ENCODE measurements around the gene CPNE5.
"Not testable (repeated sequence)": the region's sequence is repeated elsewhere in the genome, so short reads cannot be mapped to it uniquely, and the experiment has no call there.

Gene CPNE5

GRCh38 chr6:36814249-36814648, 25.0 kb downstream of the CPNE5 start:
- no peak for DNase-seq

GRCh38 chr6:36813526-36813925, 25.7 kb downstream of the CPNE5 start:
- DNase-seq, result no peak

- DNase-seq, result not testable (repeated sequence)
Observed at GRCh38 chr6:36813047-36813446, 26.2 kb downstream of the CPNE5 start.

GRCh38 chr6:36809941-36810803, 29.1 kb downstream of the CPNE5 start:
- DNase-seq, result no peak

DNA sequence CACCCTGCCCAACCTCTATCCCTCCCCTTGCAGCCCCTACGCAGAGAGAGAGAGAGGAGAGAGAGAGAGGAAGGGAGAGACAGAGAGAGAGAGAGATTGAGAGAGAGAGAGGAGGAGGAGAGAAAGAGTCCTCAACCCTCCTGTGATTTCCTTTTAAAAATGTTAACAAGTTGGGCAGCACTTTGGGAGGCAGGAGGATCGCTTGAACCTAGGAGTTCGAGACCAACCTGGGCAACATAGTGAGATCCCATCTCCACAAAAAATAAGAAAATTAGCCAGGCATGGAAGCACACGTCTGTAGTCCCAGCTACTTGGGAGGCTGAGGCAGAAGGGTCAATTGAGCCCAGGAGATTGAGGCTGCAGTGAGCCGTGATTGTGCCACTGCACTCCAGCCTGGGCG, 30.1 kb downstream of the CPNE5 start:
- no peak for DNase-seq

DNA sequence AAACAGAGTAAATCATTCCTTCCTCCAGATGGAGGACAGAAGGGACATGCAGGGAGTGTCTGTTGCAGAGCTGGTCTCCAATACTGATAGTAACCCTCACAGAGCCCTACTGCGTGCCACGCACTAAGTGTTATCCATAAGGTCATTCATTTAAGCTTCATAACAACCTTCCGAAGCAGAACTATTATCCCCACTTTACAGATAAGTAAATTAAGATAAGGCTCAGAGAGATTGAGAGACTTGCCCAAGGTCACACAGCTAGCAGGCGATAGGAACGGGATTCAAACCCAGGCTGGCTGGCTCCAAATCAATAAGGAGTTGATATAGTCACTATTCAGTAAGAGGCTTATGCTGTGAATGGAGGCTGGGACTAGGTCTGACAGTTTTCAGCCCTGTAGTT, 30.6 kb downstream of the CPNE5 start:
- no peak for DNase-seq

- DNase-seq, result no peak
Observed at GRCh38 chr6:36807750-36808149, 31.5 kb downstream of the CPNE5 start.

- no peak for DNase-seq
Observed at GRCh38 chr6:36807143-36807542, 32.1 kb downstream of the CPNE5 start.

DNA sequence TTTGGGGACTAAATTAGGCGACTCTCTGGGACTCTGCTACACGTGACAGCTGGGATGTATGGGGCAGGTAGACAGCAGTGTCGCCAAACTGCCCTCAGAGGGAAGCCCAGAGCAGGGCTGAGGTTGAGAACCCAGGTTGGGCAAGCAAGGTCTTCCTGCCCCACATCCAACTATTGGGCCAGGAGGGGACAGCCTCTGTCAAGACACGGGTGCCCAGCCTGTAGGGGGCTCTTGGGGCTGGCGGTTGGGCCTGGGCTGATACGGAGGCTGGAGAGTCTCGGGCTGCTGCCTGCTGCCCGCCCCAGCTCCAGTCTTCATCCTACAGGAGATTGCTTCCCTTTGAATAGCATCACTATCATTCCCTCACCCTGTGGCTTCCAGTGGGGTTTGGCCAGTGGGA, 33.3 kb downstream of the CPNE5 start:
- no peak for DNase-seq

DNA sequence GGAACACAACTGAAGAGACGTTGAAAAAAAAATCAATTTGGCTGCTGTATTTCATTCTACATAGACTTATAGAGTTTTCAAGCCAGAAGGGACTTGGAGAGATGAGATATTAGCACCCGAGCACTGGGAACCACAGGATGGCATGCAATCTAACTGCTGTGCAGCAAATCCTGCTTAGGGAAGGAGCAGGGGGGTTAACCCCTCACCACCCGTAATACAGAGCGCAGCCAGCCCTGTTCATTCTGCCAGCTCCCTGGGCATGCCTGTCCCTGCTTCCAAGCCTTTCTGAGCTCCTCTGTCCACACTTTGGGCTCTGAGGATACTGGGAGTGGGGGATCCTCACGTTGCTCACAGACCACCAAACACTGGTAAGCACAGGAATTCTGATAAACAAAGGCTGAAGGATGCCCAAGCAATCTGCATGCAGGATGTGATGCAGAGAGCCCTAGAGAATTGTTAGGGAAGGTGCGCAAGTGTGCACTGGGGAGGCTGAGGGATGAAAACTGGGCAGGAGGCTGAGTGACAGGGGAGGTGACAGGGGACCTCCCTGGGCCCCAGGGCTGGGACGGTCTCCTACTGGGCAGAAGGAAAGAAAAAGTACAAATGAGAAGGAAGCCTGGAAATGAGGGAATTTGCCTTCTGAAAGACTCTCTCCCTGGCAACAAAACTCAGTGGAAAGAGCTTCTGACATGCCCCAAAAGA, 34.0 kb downstream of the CPNE5 start:
- no peak for DNase-seq

DNA sequence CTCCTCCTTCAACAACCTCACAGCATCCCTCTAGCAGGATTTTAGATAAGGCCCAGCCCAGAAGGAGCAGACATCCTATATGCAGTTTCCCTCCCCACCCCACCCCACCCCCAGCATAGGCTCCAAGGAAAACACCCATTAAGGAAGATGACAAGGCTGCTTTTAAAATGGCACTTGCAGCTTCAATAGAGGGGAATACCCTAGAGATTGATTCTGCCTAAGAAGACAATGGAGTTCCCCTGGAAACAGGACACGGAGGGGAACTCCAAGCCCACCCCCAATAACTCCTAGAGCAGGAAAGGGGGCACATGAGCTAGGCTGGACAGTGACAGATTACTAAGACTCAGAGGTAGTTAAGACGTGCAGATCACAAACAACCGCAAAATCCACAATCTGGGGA, 34.7 kb downstream of the CPNE5 start:
- DNase-seq, result no peak

GRCh38 chr6:36803908-36804307, 35.3 kb downstream of the CPNE5 start:
- no peak for DNase-seq

GRCh38 chr6:36803482-36803881, 35.8 kb downstream of the CPNE5 start:
- DNase-seq, result no peak

DNA sequence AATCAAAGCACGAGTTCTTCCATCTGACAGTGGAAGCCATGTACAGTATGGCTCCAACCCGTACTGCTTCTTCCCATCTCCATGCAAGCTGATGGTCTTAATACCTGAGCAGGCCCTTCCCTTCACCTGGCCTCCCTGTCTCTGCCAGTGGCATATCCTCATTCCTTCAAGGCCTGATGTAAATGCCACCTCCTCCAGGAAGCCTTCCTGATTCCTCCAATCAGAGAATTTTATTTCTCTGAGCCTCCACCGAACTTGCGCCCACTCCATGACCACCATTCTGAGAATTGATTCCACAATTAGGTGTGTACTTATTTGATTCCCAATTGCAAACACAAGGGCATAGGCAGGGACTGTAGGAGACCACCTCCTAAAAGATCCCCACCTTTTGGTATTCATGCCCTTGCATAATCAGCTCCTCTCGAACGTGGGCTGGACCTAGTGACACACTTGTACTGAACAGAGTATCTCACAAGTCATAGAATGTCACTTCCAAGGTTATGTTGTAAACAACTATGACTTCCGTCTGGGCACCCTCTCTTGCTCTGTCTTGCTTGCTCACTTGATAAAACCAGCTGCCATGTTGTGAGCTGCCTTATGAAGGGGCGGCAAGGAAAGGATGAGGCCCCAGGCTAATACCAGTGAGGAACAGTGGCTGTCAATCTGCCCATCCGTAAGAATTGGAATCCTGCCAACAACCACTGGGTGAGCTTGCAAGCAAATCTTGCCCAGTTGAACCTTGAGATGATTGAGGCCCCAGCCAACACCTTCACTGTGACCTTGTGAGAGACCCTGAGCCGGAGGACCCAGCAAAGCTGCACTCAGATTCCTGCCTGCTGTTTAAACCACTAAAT, 38.8 kb downstream of the CPNE5 start:
- DNase-seq, result no peak

DNA sequence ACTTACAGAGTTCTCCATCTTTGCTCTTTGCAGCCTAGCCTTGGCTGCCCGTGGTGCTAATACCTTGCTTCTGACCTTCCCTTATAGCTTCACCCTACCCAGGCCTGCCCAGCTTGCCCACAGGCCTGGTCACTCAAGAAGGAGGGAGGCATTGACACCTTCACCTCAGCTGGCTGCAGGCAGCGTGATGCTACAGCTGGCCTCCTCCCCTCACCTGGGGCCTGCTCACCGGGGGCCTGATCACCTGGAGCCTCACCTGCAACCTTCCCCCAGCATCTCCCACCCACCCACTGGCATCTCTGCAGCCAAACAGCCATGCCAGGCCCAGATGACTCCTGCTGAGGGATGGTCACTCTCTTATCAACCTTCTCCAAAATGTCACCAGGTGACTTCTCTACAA, 40.4 kb downstream of the CPNE5 start:
- no peak for DNase-seq

- DNase-seq, result no peak
Observed at GRCh38 chr6:36797653-36798052, 41.6 kb downstream of the CPNE5 start.

DNA sequence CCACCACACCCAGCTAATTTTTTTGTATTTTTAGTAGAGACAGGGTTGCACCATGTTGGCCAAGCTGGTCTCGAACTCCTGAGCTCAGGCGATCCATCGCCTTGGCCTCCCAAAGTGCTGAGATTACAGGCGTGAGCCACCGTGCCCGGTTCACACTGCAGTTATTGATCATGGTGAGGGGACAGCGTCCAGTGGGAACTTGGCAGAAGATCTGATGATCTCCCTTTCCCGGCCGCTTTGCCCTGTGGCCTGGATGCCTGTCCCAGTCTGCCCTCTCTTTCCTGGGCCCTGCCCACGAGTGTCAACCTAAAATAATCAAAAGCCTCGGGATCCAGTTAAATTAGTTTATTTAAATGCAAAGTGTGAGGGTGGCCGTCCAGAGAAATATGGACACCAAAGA, 42.2 kb downstream of the CPNE5 start:
- no peak for DNase-seq

GRCh38 chr6:36794713-36795065, 44.6 kb downstream of the CPNE5 start:
- no peak for DNase-seq

DNA sequence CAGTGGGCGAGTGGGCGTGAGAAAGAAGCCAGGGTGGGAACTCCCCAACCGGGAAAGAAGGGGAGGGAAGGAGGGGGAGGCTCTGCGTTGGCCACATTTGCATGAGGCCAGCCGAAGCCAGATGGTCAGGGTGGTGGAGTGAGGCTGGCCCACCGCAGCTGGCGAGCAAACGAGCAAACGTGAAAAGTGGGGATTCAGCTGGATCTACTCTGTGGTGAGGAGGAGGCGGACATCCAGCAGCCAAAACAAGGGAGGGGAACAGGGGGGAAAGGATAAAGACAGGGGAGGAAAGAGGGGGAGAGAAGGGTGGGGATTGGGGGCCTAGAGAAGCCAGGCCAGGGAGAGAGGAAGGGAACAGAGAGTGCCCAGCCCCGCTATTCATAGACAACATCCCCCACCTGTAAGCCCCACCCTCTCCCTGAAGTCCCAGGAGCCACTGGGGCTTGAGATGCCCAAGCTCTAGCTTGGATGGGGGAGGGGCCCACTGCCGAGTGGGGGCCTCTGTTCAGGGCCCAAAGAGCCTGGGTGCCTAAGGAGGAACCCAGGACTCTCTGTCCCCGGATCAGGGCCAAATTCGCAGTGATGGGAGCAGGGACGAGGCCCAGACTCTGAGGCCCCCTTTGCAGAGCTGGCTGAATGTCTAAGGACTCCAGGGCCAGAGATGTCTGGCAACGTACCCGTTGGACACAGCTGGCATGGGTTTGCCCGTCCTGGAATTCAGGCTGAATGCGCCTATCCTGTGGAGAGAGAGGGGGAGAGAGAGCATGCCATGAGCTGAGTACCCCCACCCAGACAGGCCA, 45.1 kb downstream of the CPNE5 start:
- DNase-seq, result no peak

GRCh38 chr6:36793296-36793912, 45.8 kb downstream of the CPNE5 start:
- no peak for DNase-seq

DNA sequence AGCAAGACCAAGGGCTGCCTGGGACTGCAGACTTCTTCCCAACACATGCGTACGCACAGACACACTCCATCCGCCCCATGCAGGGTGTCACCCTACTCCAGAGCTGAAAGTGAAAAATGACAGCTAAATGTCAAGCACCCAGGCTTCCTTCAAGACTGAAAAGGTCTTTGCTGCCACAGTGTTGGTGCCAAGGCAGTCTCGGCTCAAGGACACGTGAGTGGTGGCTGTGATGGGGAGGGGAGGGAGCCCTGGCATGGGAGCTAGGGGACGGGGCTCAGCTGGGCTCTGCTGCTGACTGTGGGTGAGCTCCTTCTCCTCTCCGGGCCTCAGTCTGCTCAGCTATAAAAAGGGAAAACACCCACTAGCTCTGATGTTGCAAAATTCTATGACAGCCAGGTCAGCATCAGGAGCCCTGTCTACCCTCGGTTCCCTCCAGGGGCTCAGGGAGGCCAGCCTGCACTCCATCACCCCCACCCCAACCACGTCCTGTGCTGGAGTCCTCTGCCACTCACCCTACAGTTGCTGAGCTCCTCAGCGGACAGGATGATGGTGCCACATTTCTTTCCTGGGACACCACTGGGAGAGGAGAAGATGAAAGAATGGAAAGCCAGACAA, 47.6 kb downstream of the CPNE5 start:
- no peak for DNase-seq

DNA sequence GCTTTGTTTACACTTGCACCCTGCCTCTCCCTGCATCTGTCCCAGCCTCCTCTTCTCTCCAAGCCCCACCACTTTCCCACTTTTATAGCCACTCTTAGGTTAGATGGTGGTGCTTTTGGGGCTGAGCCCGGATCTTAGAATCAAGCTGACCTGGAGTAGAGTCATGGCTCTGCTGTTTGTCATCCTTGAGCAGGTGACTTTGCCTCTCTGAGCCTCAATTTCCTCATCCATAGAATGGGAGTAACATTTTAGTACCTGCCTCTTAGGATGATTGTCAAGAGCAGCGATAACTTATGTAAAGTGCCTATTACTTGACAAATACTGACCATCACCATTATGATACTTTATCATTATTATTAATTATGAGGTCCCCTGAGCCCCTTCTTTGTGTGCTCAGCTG, 48.2 kb downstream of the CPNE5 start:
- DNase-seq, result no peak

Data from fibroblast of skin of abdomen (primary cell).